ENCODE measurements around the gene TBX1. TPM values are rescaled to one million over a fixed set of nuclear protein-coding genes. Genes with fewer than 3 reads are reported as not detected.

The TBX1 gene
- total and polyA plus RNA-seq, 8 donors, result 4.4 to 12.2 (median 10.1) TPM

DNA sequence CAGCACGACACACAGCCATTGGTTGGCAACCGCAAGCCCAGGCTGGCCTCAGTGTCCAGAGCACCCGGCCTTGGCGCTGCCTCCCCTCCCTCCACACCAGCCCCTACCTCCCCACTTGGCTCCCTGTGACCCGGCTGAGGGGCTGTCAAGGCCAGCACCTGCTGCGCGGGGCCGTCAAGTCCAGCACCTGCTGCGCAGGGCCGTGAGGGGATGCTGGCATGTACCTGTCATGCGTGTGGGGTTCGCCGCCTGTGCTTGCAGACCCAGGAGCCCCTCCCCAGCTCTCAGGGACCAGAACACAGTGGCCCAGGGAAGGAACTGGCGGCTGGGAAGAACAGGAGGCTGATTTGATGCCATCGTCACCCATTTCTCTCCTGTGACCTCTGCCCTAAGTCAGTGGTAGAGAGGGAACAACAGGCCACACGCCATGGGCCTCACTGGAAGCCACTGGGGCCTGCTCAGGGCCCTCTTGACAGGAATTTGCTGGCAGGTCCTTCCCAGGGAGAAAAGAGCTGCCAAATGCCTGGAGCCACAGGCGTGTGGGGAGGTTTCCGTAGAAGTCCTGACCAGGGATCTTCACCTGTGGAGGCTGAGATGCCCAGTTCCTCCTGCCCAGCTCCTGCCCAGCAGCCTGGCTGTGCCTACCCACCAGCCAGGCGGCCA, 37.6 kb downstream of the TBX1 start:
- peaks cover 0 to 5% of the 10 kb centered on the region in 2 donors for H3K36me3 ChIP-seq
- no peaks in the 10 kb centered on the region for H3K9me3 ChIP-seq
- no peaks in the 10 kb centered on the region for H3K27me3 ChIP-seq
- H3K27ac ChIP-seq, result no peak overlapping the region
- ATAC-seq, result no peak
- DNase-seq, result peak in 1 of 4 donors; percentile 71
- no peak overlapping the region for H3K4me3 ChIP-seq
- no peaks in the 10 kb centered on the region for H3K4me1 ChIP-seq
- intact Hi-C loops (cut with DNase I), result no loop called here
- TF ChIP-seq, protein P1, sequence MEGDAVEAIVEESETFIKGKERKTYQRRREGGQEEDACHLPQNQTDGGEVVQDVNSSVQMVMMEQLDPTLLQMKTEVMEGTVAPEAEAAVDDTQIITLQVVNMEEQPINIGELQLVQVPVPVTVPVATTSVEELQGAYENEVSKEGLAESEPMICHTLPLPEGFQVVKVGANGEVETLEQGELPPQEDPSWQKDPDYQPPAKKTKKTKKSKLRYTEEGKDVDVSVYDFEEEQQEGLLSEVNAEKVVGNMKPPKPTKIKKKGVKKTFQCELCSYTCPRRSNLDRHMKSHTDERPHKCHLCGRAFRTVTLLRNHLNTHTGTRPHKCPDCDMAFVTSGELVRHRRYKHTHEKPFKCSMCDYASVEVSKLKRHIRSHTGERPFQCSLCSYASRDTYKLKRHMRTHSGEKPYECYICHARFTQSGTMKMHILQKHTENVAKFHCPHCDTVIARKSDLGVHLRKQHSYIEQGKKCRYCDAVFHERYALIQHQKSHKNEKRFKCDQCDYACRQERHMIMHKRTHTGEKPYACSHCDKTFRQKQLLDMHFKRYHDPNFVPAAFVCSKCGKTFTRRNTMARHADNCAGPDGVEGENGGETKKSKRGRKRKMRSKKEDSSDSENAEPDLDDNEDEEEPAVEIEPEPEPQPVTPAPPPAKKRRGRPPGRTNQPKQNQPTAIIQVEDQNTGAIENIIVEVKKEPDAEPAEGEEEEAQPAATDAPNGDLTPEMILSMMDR (IDR thresholded peaks at IDR 0.05), result no peak

DNA sequence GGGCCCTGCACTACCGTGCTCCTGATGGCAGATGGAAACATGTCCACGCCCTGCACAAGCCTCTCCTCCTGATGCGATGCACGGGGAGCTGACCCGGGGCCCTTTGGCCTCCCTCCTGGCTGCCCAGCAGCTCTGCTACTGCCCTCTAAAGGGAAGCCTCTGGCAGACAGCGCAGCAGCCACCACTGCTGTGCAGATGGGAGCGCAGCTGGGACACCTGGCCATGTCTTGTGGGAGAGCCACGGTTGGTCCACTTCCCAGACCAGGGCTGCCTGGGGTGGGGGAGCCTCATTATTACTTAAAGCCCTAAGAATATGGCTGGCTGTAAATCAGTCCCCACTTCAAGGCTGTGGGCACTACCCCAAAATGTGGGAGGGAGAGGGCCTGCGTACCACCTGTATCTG, 38.3 kb downstream of the TBX1 start:
- no peak for ATAC-seq
- Histone ChIP-seq H3K36me3 (peaks cover 0 to 5% of the 10 kb centered on the region in 2 donors), H3K27me3 (no peaks in the 10 kb centered on the region), H3K27ac (no peak overlapping the region), H3K4me1 (no peaks in the 10 kb centered on the region), H3K9me3 (no peaks in the 10 kb centered on the region), H3K4me3 (no peak overlapping the region)
- intact Hi-C loops (cut with DNase I), result no loop called here
- TF ChIP-seq, protein P1 (IDR thresholded peaks at IDR 0.05), result no peak
- peak in 1 of 4 donors; percentile 59 for DNase-seq

DNA sequence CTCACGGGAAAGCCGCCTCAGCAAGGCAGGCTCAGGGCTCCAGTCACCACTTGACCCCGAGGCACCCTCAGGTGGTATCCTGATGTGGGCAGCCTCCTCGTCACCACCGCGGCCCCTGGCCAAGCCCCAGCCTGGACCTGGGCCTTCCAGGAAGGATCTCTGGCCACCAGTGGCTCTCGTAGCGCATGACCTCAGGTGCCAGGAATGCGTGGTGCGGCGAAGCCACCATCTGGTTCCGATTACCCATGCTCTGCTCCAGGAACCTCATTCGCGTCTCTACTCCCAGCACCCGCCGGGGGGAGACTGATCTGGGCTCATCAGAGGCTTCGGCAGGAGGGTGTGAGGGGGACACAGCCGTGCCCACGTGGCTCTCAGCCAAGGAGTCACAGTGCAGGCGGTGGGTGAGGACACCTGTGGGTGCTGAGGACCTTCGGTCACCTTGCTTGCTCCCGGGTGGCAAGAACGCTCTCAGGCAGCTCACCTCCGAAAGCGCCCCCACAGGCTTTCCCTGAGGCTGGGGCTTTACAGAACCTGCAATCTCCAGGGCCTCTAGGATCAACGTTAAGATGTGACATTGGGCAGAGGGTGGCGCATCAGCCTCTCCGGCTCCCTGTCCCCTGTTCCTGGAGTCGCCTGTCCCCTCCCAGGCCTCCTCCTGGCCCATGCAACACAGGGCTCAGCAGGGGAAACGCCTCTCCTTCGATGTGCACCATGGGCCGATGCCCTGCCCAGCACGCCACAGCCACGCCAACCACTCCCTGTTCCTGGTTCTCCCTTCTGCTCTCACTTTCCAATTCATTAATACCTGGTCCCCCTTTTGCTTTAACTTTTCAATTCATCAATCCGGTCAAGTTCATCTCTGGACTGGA, 39.0 kb downstream of the TBX1 start:
- TF ChIP-seq, protein P1 (IDR thresholded peaks at IDR 0.05), result no peak
- no peaks in the 10 kb centered on the region for H3K27me3 ChIP-seq
- no peak overlapping the region for H3K27ac ChIP-seq
- no peaks in the 10 kb centered on the region for H3K9me3 ChIP-seq
- ATAC-seq, result no peak
- H3K36me3 ChIP-seq, result peaks cover 0 to 5% of the 10 kb centered on the region in 2 donors
- peak in 1 of 4 donors; percentile 63 for DNase-seq
- H3K4me1 ChIP-seq, result no peaks in the 10 kb centered on the region
- intact Hi-C loops (cut with DNase I), result no loop called here
- no peak overlapping the region for H3K4me3 ChIP-seq

DNA sequence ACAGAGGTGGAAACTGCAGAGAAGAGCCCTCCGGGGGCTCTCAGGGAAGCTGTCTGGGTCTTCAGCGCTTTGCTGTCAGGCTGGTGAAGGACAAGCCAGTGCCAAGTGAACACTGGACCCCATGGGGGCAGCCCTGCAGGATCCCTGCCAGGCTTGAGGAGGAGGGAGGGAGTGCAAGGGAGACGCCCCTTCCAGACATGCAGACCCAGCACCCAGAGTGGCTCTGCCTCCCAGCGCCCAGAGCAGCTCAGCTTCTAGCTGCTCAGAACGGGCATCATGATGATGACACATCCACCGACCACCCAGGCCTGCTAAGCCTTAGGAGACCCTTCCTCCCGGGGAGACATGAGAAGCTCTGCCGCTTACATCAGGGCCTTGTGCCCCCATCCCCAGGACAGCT, 39.7 kb downstream of the TBX1 start:
- intact Hi-C loops (cut with DNase I), result no loop called here
- DNase-seq (peak in 1 of 4 donors; percentile 49), ATAC-seq (no peak)
- H3K27ac ChIP-seq, result no peak overlapping the region
- H3K9me3 ChIP-seq, result no peaks in the 10 kb centered on the region
- TF ChIP-seq, protein P1 (IDR thresholded peaks at IDR 0.05), result no peak
- no peak overlapping the region for H3K4me3 ChIP-seq
- H3K27me3 ChIP-seq, result no peaks in the 10 kb centered on the region
- H3K36me3 ChIP-seq, result peaks cover 0 to 5% of the 10 kb centered on the region in 2 donors
- H3K4me1 ChIP-seq, result no peaks in the 10 kb centered on the region

DNA sequence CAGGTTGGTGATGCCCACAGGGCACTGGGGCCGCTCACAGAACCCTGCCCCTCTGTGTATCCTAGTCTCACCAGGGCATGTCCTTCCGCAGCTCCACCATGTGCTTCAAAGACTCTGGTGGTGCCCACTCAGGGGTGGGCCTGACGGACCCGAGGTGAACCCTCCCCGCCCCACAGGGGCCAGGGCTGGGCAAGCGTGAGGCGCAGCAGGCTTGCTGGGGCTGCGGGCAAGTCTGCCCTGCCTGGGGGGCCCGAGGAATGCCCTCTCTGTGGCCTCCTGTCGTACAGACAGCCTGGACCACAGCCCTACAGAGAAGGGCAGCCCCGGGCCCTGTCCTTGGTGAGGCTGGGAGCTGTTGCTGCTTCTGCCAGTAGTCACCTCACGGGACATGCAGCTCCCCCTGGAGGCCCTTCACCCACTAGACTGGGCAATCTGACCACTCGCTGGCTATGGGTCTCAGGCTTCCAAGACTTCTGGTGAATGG, 40.2 kb downstream of the TBX1 start:
- no peak overlapping the region for H3K4me3 ChIP-seq
- H3K4me1 ChIP-seq, result no peaks in the 10 kb centered on the region
- intact Hi-C loops (cut with DNase I), result no loop called here
- ATAC-seq, result peak; percentile 14
- TF ChIP-seq, protein P1 (IDR thresholded peaks at IDR 0.05), result no peak
- H3K36me3 ChIP-seq, result peaks cover 0 to 5% of the 10 kb centered on the region in 2 donors
- DNase-seq, result peak in 1 of 4 donors; percentile 61
- H3K27ac ChIP-seq, result no peak overlapping the region
- no peaks in the 10 kb centered on the region for H3K27me3 ChIP-seq
- H3K9me3 ChIP-seq, result no peaks in the 10 kb centered on the region

Measured in left lung (tissue), 10 donors.